Testis (tissue), 3 donors: ENCODE results near the gene SERPINB12. TPM values are rescaled to one million over a fixed set of nuclear protein-coding genes. Genes with fewer than 3 reads are reported as not detected.

Source experiments
- DNase-seq: peaks from one replicate; pipeline ENCODE4 v3.0.0-alpha.2; 2019
- H3K27ac ChIP-seq, 2 donors: fragments of 200-600 bp; sonication (generic); one replicate each; pipeline ENCODE4 v1.5.1; 2019
- H3K27me3 ChIP-seq: fragments of 200-600 bp; sonication (generic); one replicate; pipeline ENCODE4 v1.5.1; 2019
- H3K36me3 ChIP-seq: fragments of 200-600 bp; sonication (generic); one replicate; pipeline ENCODE4 v1.5.1; 2017; ENCODE audit warnings: low read depth; ENCODE audit errors: missing control alignments
- H3K4me1 ChIP-seq: fragments of 200-600 bp; sonication (generic); one replicate; pipeline ENCODE4 v1.5.1; 2019
- H3K4me3 ChIP-seq, 2 donors: fragments of 200-600 bp; sonication (generic); one replicate each; pipeline ENCODE4 v1.5.1; 2017 to 2019
- H3K9me3 ChIP-seq: fragments of 200-600 bp; sonication (generic); one replicate; pipeline ENCODE4 v1.5.1; 2017
- POLR2A ChIP-seq: fragments of 450-650 bp; IDR thresholded peaks from one replicate; pipeline ENCODE4 v1.6.1; 2017; ENCODE audit warnings: antibody characterized with exemption, mild to moderate bottlenecking, moderate library complexity
- WGBS, 2 donors: methylation state at CpG; one replicate each; pipeline ENCODE4 v1.1.5; 2018; 5-methylcytosine and 5-hydroxymethylcytosine counted together
- intact Hi-C: fragments of 100-400 bp; cut with DNase I; formaldehyde crosslinking; loops from one replicate; pipeline ENCODE4 v1.15.1; 2023; ENCODE audit warnings: low total_unique reads
- polyA plus RNA-seq: library from polyadenylated mRNA; stranded (reverse); fragments of 350-450 nt; fragmentation: Illumina TruSeq; extraction: RNeasy Lipid Tissue Mini Kit (QIAGEN cat#74804); gene quantifications from one replicate; pipeline ENCODE4 v1.2.3, GENCODE V29; 2014; ENCODE audit warnings: low read depth, low replicate concordance; ENCODE audit not compliant: insufficient read depth
- total RNA-seq, 2 donors: library from RNA; depleted of rRNA; stranded (reverse); fragments of >200 nt; gene quantifications; one replicate each; pipeline ENCODE4 v1.2.3, GENCODE V29; 2016
- TF ChIP-seq, protein P1 (sequence below), 3 experiments: fragments of 450-650 bp in 2 of 3; fragments of 200-600 bp in 1 of 3; sonication (generic) in 1 of 3; IDR thresholded peaks; one replicate each; pipeline ENCODE4 v1.5.1; 2016 to 2019; ENCODE audit warnings: antibody characterized with exemption in 3 of 3, mild to moderate bottlenecking in 2 of 3, moderate library complexity in 1 of 3

The SERPINB12 gene
- total and polyA plus RNA-seq, 3 donors from 2014 or later: 0.56 to 1.1 (median 0.94) TPM

DNA sequence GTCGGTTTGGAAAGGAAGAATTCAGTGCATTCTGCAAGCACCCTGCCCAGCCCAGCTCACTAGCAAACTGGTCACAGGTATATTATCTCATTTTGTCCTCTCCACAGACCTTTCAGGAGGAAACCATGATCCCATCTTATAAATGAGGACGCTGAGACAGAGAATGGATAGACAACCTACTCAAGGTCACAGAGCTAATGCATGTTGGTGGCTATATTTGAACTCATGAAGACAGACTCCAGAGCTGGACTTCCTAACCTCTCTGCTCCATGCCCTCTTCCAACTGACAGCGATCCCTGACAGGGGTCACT is 35.9 kb upstream of the SERPINB12 start:
- TF ChIP-seq POLR2A: no peak
- TF ChIP-seq, protein P1, sequence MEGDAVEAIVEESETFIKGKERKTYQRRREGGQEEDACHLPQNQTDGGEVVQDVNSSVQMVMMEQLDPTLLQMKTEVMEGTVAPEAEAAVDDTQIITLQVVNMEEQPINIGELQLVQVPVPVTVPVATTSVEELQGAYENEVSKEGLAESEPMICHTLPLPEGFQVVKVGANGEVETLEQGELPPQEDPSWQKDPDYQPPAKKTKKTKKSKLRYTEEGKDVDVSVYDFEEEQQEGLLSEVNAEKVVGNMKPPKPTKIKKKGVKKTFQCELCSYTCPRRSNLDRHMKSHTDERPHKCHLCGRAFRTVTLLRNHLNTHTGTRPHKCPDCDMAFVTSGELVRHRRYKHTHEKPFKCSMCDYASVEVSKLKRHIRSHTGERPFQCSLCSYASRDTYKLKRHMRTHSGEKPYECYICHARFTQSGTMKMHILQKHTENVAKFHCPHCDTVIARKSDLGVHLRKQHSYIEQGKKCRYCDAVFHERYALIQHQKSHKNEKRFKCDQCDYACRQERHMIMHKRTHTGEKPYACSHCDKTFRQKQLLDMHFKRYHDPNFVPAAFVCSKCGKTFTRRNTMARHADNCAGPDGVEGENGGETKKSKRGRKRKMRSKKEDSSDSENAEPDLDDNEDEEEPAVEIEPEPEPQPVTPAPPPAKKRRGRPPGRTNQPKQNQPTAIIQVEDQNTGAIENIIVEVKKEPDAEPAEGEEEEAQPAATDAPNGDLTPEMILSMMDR (IDR thresholded peaks at IDR 0.05): no peak
- whole genome bisulfite sequencing, 2 donors: 67 to 70% methylated on average over 3 of the region's 3 CpGs
- H3K36me3 ChIP-seq: no peaks in the 10 kb centered on the region
- no peak for DNase-seq
- no peak overlapping the region for H3K4me3 ChIP-seq
- H3K27me3 ChIP-seq: no peaks in the 10 kb centered on the region
- no peak overlapping the region for H3K27ac ChIP-seq
- H3K4me1 ChIP-seq: no peaks in the 10 kb centered on the region
- H3K9me3 ChIP-seq: no peaks in the 10 kb centered on the region
- intact Hi-C loops: no loop called here

DNA sequence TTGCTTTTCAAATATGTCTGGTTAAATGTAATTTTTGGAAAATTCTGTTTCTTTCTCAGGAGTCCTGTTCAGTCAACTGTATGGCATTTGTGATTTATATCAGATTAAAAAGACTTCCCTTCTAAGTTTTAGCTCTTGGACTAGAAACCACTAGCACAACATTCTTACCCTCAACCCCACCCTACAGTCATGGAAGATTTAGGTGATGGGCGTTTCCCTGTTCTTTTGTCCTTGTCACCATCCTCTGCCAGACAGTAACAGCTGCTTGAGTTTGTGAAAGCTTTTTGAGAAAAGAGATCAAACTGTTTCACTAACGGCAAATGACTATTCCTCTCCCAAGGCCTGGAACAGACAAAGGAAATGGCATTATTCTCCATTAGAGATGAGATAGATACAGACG is 33.6 kb upstream of the SERPINB12 start:
- 44 to 59% methylated on average over 3 of the region's 3 CpGs for WGBS, 2 donors
- Histone ChIP-seq H3K4me1 (no peaks in the 10 kb centered on the region), H3K27ac (no peak overlapping the region), H3K4me3 (no peak overlapping the region), H3K27me3 (no peaks in the 10 kb centered on the region), H3K36me3 (no peaks in the 10 kb centered on the region), H3K9me3 (no peaks in the 10 kb centered on the region)
- no peak for DNase-seq
- no peak for TF ChIP-seq POLR2A
- TF ChIP-seq, protein P1 (IDR thresholded peaks at IDR 0.05): no peak
- intact Hi-C loops: no loop called here

DNA sequence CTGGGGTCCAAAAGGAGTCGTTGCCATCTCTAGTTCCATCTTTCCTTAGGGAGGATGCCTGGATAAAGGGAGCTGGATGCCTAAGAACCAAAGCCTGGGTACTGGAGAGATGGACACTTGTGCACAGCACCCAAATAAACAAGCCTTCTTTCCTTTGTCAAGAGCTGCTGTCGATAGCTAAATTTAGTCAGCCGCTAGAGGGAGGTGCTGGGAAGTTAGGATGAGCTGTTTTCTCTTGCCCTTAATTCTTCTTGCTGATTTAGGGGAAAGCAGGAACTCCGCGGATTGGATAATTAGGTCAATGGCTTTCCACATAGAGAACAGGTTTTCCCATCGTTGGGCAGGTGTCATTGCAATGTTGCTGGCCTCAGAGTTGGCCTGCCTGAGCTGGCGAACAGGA is 30.9 kb upstream of the SERPINB12 start:
- no peaks in the 10 kb centered on the region for H3K36me3 ChIP-seq
- no peak overlapping the region for H3K4me3 ChIP-seq
- no peak for TF ChIP-seq POLR2A
- TF ChIP-seq, protein P1 (IDR thresholded peaks at IDR 0.05): peak in 2 of 3 experiments; percentile 31 to 33
- no peaks in the 10 kb centered on the region for H3K9me3 ChIP-seq
- no peak overlapping the region for H3K27ac ChIP-seq
- no peaks in the 10 kb centered on the region for H3K27me3 ChIP-seq
- peak; percentile 59 for DNase-seq
- H3K4me1 ChIP-seq: no peaks in the 10 kb centered on the region
- WGBS, 2 donors: 47% methylated on average over 7 of the region's 7 CpGs
- intact Hi-C loops: no loop called here

DNA sequence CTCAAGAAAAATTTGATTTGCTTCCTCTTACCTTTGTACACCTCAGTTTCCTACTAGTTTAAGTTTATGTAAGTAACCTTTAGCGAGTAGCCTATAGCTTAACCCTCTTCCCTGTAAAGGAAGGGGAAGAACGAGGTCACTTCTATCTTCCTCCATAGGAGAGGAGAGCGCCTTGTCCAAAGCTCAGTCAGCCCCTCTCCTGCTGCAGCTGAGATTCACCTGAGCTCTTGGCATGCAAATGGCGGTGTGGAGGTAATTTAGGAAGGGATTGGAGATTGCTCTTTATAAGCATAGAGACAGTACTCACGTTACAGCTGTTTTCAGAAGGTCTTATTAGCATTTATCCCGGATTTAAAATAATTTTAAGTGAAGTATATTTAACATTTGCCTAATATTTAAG is 27.8 kb upstream of the SERPINB12 start:
- Histone ChIP-seq H3K27ac (no peak overlapping the region), H3K4me1 (no peaks in the 10 kb centered on the region), H3K36me3 (no peaks in the 10 kb centered on the region), H3K4me3 (no peak overlapping the region), H3K27me3 (no peaks in the 10 kb centered on the region), H3K9me3 (no peaks in the 10 kb centered on the region)
- intact Hi-C loops: no loop called here
- WGBS, 2 donors: 64 to 72% methylated on average over 6 of the region's 6 CpGs
- no peak for TF ChIP-seq POLR2A
- TF ChIP-seq, protein P1 (IDR thresholded peaks at IDR 0.05): no peak
- no peak for DNase-seq

DNA sequence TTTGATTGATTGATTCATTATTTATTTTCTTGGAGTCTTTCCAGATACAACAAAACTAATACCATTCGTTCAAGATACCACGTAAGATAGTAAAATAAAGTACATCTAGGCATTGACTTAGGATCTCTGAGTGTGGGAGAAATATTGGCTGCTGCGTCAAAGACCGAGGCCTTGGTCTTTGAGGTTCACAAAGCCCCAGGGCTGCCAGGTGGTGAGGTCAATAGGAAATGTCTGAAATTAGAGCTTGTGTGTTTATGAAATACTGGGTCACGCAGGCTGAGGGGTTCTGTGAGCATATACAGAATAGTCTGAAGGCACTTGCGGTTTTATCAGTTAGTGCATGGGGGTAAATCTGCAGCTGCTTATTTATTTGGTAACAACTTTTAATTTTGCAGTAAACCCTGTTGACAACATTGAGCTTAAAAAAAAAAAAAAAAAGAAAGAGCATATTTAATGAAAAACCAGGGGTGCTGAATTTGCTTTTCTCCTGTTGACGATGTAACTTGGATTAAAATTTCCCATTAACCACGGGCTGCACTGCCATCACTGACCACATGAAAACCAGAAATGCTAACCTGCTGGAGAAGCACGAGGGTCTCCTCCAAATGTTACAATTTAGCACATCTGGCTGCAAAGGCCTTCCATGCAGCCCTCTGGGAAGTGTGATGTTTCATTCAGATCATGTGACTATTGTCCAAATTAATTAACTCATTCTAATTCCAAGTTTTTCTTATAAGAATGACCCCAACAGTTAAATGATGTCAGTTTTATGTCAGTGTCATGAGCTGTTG is 27.1 kb upstream of the SERPINB12 start:
- no peaks in the 10 kb centered on the region for H3K9me3 ChIP-seq
- no peaks in the 10 kb centered on the region for H3K36me3 ChIP-seq
- H3K27me3 ChIP-seq: no peaks in the 10 kb centered on the region
- H3K27ac ChIP-seq: no peak overlapping the region
- DNase-seq: no peak
- H3K4me1 ChIP-seq: no peaks in the 10 kb centered on the region
- 62 to 66% methylated on average over 9 of the region's 9 CpGs for WGBS, 2 donors
- intact Hi-C loops: no loop called here
- TF ChIP-seq POLR2A: no peak
- TF ChIP-seq, protein P1 (IDR thresholded peaks at IDR 0.05): peak in 1 of 3 experiments; percentile 18
- no peak overlapping the region for H3K4me3 ChIP-seq
